Activated naive CD4-positive, alpha-beta T cell treated with anti-CD3 and anti-CD28 coated beads, Interleukin-2, amount 50 U/mL, for 72 hours (primary cell): ENCODE results near the gene CAMTA1. TPM values are rescaled to one million over a fixed set of nuclear protein-coding genes. Genes with fewer than 3 reads are reported as not detected.

ENCODE experiments used
- ATAC-seq, 2 donors: fragments of 150-1000 bp; cut with Tn5 transposase; 2 replicates each; pipeline ENCODE4 v1.10.0; 2021; ENCODE audit warnings: mild to moderate bottlenecking in 2 of 2, moderate library complexity in 2 of 2
- DNase-seq, 2 donors: peaks; one replicate each; pipeline ENCODE4 v3.0.0; 2021 to 2022; ENCODE audit warnings: low spot score in 2 of 2
- H3K27ac Mint-ChIP-seq, 2 donors: one replicate each; pipeline ENCODE4 v1.8.0; 2022; ENCODE audit warnings: mild to moderate bottlenecking in 2 of 2, mixed read lengths in 2 of 2
- H3K36me3 Mint-ChIP-seq, 2 donors: one replicate each; pipeline ENCODE4 v1.8.0; 2022; ENCODE audit warnings: mixed read lengths in 2 of 2
- H3K9me3 Mint-ChIP-seq, 2 donors: one replicate each; pipeline ENCODE4 v1.8.0; 2022; ENCODE audit warnings: mixed read lengths in 2 of 2
- total RNA-seq, 2 donors: library from RNA; stranded (reverse); gene quantifications; one replicate each; pipeline ENCODE4 v1.2.3, GENCODE V29; 2022

The CAMTA1 gene
- total RNA-seq, 2 donors from 2014 or later = 50.4 to 76.4 TPM

GRCh38 chr1:7650801-7651200 is 865.5 kb downstream of the CAMTA1 start:
- Mint-ChIP-seq H3K36me3 (no peaks in the 10 kb centered on the region), H3K27ac (no peak overlapping the region), H3K9me3 (no peaks in the 10 kb centered on the region)
- no peak for DNase-seq
- ATAC-seq = no peak

- ATAC-seq = no peak
- Mint-ChIP-seq H3K9me3 (no peaks in the 10 kb centered on the region), H3K27ac (no peak overlapping the region), H3K36me3 (no peaks in the 10 kb centered on the region)
- no peak for DNase-seq
These were observed 865.9 kb downstream of the CAMTA1 start for GRCh38 chr1:7651203-7651602.

GRCh38 chr1:7652061-7652460 is 866.8 kb downstream of the CAMTA1 start:
- no peaks in the 10 kb centered on the region for H3K36me3 Mint-ChIP-seq
- H3K27ac Mint-ChIP-seq = no peak overlapping the region
- no peaks in the 10 kb centered on the region for H3K9me3 Mint-ChIP-seq
- DNase-seq (no peak), ATAC-seq (no peak)

- Mint-ChIP-seq H3K27ac (no peak overlapping the region), H3K36me3 (no peaks in the 10 kb centered on the region), H3K9me3 (no peaks in the 10 kb centered on the region)
- no peak for ATAC-seq
- no peak for DNase-seq
These were observed 867.4 kb downstream of the CAMTA1 start for GRCh38 chr1:7652515-7653098.

GRCh38 chr1:7654725-7655124 is 869.5 kb downstream of the CAMTA1 start:
- Mint-ChIP-seq H3K27ac (no peak overlapping the region), H3K9me3 (no peaks in the 10 kb centered on the region), H3K36me3 (no peaks in the 10 kb centered on the region)
- DNase-seq (no peak), ATAC-seq (no peak)

GRCh38 chr1:7655354-7655753 is 870.1 kb downstream of the CAMTA1 start:
- ATAC-seq = no peak
- no peak for DNase-seq
- H3K27ac Mint-ChIP-seq = no peak overlapping the region
- H3K36me3 Mint-ChIP-seq = no peaks in the 10 kb centered on the region
- H3K9me3 Mint-ChIP-seq = no peaks in the 10 kb centered on the region

GRCh38 chr1:7656557-7657215 is 871.4 kb downstream of the CAMTA1 start:
- Mint-ChIP-seq H3K27ac (no peak overlapping the region), H3K9me3 (no peaks in the 10 kb centered on the region), H3K36me3 (no peaks in the 10 kb centered on the region)
- ATAC-seq (no peak), DNase-seq (no peak)

GRCh38 chr1:7657287-7658016 is 872.2 kb downstream of the CAMTA1 start:
- ATAC-seq (no peak), DNase-seq (no peak)
- Mint-ChIP-seq H3K27ac (no peak overlapping the region), H3K36me3 (no peaks in the 10 kb centered on the region), H3K9me3 (no peaks in the 10 kb centered on the region)

GRCh38 chr1:7658099-7658498 is 872.8 kb downstream of the CAMTA1 start:
- Mint-ChIP-seq H3K27ac (no peak overlapping the region), H3K9me3 (no peaks in the 10 kb centered on the region)

GRCh38 chr1:7659514-7659913 is 874.3 kb downstream of the CAMTA1 start:
- no peak for DNase-seq
- H3K9me3 Mint-ChIP-seq = no peaks in the 10 kb centered on the region

More at GRCh38 chr1:7658099-7658498, 872.8 kb downstream of the CAMTA1 start:
- ATAC-seq (no peak), DNase-seq (no peak)
- H3K36me3 Mint-ChIP-seq = no peaks in the 10 kb centered on the region

GRCh38 chr1:7663451-7664146 is 878.3 kb downstream of the CAMTA1 start:
- no peaks in the 10 kb centered on the region for H3K9me3 Mint-ChIP-seq
- H3K27ac Mint-ChIP-seq = no peak overlapping the region
- DNase-seq (no peak), ATAC-seq (no peak)
- no peaks in the 10 kb centered on the region for H3K36me3 Mint-ChIP-seq

More at GRCh38 chr1:7659514-7659913, 874.3 kb downstream of the CAMTA1 start:
- H3K27ac Mint-ChIP-seq = no peak overlapping the region
- no peak for ATAC-seq
- no peaks in the 10 kb centered on the region for H3K36me3 Mint-ChIP-seq

GRCh38 chr1:7664147-7664892 is 879.1 kb downstream of the CAMTA1 start:
- Mint-ChIP-seq H3K36me3 (no peaks in the 10 kb centered on the region), H3K9me3 (no peaks in the 10 kb centered on the region), H3K27ac (no peak overlapping the region)
- DNase-seq = no peak
- ATAC-seq = no peak

- Mint-ChIP-seq H3K9me3 (no peaks in the 10 kb centered on the region), H3K27ac (no peak overlapping the region), H3K36me3 (no peaks in the 10 kb centered on the region)
- DNase-seq (no peak), ATAC-seq (no peak)
These were observed 879.6 kb downstream of the CAMTA1 start for GRCh38 chr1:7664893-7665250.

- no peaks in the 10 kb centered on the region for H3K9me3 Mint-ChIP-seq
- H3K36me3 Mint-ChIP-seq = no peaks in the 10 kb centered on the region
- H3K27ac Mint-ChIP-seq = no peak overlapping the region
These were observed 881.0 kb downstream of the CAMTA1 start for GRCh38 chr1:7666249-7666648.

GRCh38 chr1:7667159-7667558 is 881.9 kb downstream of the CAMTA1 start:
- ATAC-seq (no peak), DNase-seq (no peak)
- Mint-ChIP-seq H3K36me3 (no peaks in the 10 kb centered on the region), H3K9me3 (no peaks in the 10 kb centered on the region), H3K27ac (no peak overlapping the region)

More at GRCh38 chr1:7666249-7666648, 881.0 kb downstream of the CAMTA1 start:
- ATAC-seq = no peak
- no peak for DNase-seq

GRCh38 chr1:7667625-7668218 is 882.5 kb downstream of the CAMTA1 start:
- peak; percentile 77 to 80 for ATAC-seq
- DNase-seq = peak; percentile 78 to 96
- Mint-ChIP-seq H3K27ac (no peak overlapping the region), H3K9me3 (no peaks in the 10 kb centered on the region), H3K36me3 (no peaks in the 10 kb centered on the region)
